Subcutaneous preadipocyte (primary cell): Measurements from ENCODE around the gene MGAT3. TPM values are rescaled to one million over a fixed set of nuclear protein-coding genes. Genes with fewer than 3 reads are reported as not detected.

Experiments used
- total RNA-seq: library from RNA; depleted of rRNA; stranded (reverse); fragments of >200 nt; gene quantifications from 2 replicates; pipeline ENCODE4 v1.2.3, GENCODE V29; 2012

MGAT3 gene
- total RNA-seq, result not detected in 2 replicates

DNA sequence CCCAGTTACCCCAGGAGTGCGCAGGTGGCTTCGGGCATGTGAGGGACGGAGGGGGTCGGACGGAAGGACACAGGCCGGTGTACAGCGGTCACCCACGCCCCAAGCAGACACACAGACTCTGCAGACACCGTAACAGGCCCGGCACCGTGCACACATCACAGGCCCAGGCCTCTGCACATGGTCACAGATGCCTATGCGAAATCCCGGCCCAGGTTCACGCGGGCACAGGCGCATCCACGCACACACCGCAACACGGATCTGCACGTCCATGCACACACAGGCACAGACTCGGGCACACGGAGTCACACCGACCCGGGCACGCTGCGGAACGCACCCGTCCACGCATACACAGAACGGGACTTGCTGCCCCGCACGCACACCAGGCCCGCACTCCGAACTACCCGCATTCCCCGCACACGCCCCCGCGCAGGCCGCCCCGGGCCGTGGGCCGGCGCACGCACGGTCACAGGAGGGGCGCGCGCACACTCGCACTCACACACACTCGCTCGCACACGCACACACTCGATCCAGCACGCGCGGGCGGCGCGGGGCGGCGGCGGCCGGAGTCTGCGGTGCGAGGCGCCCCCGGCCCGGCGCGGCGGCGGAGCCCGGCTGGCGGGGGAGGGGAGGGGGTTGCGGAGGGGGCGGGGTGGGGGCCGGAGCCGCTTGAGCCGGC is at the start of gene MGAT3:
TSS of gene MGAT3 (plus strand) at position 491 of the 676 bp plus-strand sequence. CDS start 30,336 bp downstream, outside the sequence.

GRCh38 chr22:39502109-39502788 is 45.4 kb downstream of the MGAT3 start, which contains the start of gene MIEF1:
MIEF1 (plus strand) TSS chr22:39502290; CDS start chr22:39511295, 9,005 bp downstream.

DNA sequence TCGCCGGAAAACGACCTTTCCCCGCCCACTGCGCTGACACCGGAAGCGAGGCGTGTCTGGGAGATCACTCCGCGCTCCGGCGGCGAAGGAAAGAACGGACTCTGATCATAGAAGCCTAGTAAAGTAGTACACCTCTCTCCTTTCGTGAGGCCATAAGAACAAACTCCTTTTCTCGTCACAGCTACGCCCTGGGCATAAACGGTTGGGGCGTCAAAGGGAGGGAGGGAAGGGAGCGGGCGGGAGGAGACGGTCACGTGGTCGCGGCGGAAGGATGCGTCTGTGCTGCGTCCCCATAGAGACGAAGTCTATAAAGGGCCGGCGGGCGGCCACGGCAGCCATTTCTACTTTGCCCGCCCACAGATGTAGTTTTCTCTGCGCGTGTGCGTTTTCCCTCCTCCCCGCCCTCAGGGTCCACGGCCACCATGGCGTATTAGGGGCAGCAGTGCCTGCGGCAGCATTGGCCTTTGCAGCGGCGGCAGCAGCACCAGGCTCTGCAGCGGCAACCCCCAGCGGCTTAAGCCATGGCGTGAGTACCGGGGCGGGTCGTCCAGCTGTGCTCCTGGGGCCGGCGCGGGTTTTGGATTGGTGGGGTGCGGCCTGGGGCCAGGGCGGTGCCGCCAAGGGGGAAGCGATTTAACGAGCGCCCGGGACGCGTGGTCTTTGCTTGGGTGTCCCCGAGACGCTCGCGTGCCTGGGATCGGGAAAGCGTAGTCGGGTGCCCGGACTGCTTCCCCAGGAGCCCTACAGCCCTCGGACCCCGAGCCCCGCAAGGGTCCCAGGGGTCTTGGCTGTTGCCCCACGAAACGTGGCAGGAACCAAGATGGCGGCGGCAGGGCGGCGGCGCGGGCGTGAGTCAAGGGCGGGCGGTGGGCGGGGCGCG is 63.7 kb downstream of the MGAT3 start, which contains the start of gene ATF4:
TSS of gene ATF4 (plus strand) at position 337 of the 880 bp plus-strand sequence. CDS start 884 bp downstream, outside the sequence.

GRCh38 chr22:39532215-39533073 is 75.6 kb downstream of the MGAT3 start, which contains the start of gene RPS19BP1:
RPS19BP1 (minus strand) TSS chr22:39532748; CDS start chr22:39532738, 10 bp downstream.

Other genes starting within 250 kb of the MGAT3 start
- gene PDGFB, start 212.0 kb upstream of the MGAT3 start, total RNA-seq, result 0.37 TPM in 1 of 2 replicates, not detected in the other
- 1,850 and 3,598 TPM in 2 replicates for gene RPL3, start 137.4 kb upstream of the MGAT3 start, total RNA-seq
- 1.8 and 2.2 TPM in 2 replicates for gene SYNGR1, start 107.0 kb upstream of the MGAT3 start, total RNA-seq
- gene TAB1, start 57.2 kb upstream of the MGAT3 start, total RNA-seq, result 15.4 and 17.4 TPM in 2 replicates
- 24.6 and 32.5 TPM in 2 replicates for gene MIEF1, start 45.3 kb downstream of the MGAT3 start, total RNA-seq
- gene ATF4, start 63.5 kb downstream of the MGAT3 start, total RNA-seq, result 179 and 234 TPM in 2 replicates
- 34.9 and 37.5 TPM in 2 replicates for gene RPS19BP1, start 75.7 kb downstream of the MGAT3 start, total RNA-seq
- gene CACNA1I, start 113.7 kb downstream of the MGAT3 start, total RNA-seq, result under 0.01 TPM in 1 of 2 replicates, not detected in the other